ENCODE results near the gene PICALM.
"Not testable (repeated sequence)": the region's sequence is repeated elsewhere in the genome, so short reads cannot be mapped to it uniquely, and the experiment has no call there.

Gene PICALM

DNA sequence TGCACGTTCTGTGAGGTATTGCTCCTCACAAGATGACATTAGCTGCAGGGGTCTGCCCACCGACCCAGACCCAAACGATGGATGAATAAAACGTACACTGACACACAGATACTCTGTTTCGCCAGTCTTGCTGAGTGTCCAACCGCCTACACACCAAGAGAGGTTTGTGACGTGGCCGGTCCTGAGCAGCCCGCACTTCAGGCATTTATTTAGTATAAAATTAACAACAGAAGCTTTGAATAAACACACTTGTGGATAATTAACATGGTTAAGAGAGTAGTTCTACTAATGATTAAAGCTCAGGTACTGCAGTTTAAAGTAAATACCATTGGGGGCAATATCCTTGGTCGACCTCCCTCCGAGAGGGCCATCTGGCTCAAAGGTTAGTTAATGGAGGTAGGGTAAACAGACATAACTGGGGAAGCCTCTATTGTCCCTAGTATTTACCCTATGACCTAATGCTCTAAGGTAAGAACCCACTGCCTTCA is 138.0 kb downstream of the PICALM start:
- no peak for DNase-seq

GRCh38 chr11:85926653-85927214 is 142.2 kb downstream of the PICALM start:
- not testable (repeated sequence) for DNase-seq

DNA sequence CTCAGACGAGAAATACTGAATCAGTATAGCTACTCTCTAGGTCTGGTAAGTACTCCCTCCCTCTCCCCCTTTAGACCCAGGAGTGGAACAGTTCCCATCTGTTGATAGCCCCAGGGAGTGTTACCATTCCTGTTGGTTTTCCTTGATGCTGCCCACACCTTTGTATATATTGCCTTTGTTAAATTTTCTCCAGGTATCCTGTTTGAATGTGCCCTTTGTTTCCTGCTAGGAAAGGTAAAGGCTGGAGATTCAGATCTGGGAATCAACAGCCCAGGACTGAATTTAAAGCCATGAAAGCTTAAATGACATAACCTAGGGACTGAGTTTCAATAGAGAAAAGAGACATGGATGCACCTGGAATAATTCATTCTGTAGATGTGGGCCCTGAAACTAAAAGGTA is 145.4 kb downstream of the PICALM start:
- DNase-seq: no peak

DNA sequence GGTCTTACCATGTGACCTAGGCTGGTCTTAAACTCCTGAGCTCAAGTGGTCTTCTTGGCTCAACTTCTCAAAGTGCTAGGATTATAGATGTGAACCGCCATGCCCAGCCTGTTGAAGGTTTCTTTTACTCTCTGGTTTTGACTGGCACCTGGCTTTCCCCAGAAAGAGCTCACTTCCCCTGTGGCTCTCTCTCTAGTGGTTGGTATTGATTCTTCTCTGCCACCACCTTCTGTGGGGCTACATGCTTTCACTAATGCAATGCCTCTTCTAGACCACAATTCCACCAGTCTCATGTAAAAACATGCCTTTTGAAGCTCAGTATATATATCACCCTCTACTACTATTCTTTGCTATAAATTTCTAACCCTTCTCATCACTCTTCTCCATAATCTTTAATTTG is 146.5 kb downstream of the PICALM start:
- DNase-seq: no peak

- DNase-seq: no peak
Measured at GRCh38 chr11:85918910-85919794, 149.7 kb downstream of the PICALM start.

- DNase-seq: no peak
Measured at GRCh38 chr11:85914425-85914824, 154.5 kb downstream of the PICALM start.

DNA sequence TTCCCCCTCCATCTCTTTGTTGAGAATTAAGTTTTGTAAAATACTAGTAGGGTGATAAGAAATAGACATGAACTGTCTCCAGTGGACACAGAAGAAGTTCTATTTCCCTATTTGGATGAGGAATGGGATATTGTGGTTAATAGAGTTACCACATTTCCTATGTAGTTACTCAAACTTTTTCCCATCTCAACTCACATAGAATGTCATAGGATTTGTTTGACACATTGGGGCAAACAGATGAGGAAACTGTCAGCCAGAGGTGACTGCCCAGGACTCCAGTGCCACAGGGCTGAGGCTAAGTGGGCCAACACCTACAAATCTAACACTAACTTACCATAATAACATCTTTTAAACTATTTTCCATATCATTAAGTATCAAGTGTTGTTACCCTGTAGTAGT is 155.4 kb downstream of the PICALM start:
- DNase-seq: no peak

DNA sequence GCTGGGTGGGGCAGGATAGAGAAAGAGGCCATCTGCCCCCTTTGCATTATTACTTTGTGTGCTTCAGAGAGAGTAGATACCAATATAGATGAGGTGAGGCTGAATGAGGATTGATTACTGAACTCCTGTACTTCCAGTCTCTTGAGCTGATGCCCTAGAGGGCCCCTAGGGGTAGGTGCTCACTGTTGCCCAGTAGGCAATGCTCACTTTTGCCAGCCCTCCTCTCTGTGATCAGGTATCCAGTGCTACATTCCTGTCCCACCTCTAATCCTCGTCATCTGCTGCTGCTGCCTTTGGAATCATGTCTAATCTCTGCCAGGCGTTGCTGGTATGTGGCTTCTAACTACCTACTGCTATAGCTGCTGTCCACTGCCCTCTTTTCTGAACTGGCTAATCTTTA is 156.5 kb downstream of the PICALM start:
- no peak for DNase-seq
